ENCODE measurements around the gene FAM83F.

FAM83F gene

DNA sequence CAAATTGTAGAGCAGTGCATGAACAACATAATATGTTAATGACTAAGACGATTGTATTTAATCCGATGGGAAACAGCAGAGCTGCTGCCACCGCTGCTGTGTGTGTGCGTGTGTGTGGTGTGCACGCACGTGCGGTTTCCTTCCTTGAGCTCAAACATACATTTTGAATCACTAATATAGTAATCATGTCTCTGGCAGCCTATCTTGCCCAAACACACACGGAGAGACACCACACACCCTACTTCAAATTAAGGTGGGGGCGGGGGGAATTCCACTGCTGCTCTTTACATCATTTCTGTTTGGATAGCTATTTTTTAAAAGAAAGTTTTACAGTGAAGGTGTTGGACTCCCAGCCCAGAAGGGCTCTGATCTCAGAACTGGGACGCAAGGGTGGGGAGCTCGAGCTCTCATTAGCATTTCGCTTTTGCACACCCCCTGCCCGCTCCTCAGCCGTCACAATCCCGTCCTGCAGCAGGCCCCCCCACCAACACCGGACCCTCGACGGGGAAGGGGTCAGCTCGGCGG lies 651 bp upstream of the FAM83F start:
- peak; percentile 24 for DNase-seq (ENCODE audit: low spot score)

DNA sequence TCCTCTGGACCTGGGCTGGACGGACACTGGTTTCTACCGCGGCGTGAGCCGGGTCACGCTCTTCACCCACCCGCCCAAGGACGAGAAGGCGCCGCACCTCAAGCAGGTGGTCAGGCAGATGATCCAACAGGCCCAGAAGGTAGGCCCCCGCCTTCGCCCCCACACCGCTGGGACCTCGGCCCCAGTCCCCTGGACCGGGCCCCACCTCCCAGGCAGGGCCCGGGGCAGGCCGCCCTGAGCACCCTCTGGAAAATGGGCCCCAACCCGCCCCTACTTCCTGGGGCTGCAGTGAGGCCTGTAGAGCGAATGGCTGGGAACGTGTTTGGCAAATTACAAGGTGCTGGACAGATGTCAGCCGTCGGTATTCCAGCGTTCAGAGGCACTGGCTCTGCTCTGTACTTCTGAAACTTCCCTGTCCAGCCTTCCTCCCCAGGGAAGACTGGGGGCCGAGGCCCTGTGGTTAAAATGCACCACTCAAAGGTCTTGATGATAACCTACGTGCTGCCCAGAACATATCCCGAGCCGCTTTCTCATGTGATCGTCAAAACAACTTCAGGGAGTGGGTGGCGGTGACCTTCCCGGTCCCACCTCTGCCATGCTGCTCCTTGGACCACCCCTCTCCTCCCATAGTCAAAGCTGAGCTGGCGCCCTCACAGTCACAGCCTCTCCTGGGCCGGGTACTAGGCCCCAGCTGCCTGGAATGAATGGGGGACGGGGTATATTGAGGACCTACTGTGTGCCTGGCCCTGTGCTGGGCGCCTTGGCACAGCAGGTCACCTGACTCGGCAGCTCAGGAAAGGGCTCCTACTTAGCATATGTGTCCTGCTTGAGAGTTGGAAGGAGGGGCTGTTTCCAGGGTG lies 869 bp downstream of the FAM83F start:
- DNase-seq (ENCODE audit: low spot score): no peak

DNA sequence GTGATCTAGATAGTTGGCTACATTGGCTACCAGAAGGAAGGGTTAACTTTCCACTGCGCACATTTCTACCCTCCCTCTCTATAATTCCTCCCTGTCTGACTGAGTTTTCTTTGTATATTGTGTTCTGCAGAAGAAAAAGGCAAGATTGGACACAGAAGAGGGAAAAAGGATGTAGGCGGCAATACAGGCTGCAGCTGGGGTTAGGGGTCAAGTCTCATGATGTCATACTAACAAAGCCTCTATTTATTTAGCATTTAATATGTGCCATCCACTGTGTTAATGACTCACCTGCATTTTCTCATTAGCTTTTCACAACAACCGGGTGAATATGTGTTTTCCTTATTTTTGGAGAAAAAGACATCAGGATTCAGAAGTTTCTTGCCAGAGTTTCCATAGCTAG lies 2.0 kb downstream of the FAM83F start:
- DNase-seq (ENCODE audit: low spot score): no peak

DNA sequence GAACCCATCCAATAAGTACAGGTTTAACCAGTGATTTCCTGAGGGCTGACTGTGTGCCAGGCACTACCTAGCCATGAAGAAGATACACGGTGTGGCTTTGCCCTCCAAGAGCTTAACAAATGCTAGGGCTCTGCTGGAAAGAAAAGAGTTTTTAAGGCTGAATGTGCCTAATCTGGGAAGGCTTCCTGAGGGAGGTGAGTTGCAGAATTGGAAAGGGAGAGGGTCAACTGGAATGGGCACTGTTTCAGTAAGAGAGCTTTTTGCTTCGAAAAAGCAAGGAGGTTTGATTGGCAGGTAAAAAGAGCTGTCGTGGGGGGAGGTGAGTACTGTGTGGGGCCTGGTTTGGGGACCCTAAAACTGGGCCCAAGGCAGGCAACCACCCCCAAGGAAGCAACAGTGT lies 2.7 kb downstream of the FAM83F start:
- no peak for DNase-seq (ENCODE audit: low spot score)

DNA sequence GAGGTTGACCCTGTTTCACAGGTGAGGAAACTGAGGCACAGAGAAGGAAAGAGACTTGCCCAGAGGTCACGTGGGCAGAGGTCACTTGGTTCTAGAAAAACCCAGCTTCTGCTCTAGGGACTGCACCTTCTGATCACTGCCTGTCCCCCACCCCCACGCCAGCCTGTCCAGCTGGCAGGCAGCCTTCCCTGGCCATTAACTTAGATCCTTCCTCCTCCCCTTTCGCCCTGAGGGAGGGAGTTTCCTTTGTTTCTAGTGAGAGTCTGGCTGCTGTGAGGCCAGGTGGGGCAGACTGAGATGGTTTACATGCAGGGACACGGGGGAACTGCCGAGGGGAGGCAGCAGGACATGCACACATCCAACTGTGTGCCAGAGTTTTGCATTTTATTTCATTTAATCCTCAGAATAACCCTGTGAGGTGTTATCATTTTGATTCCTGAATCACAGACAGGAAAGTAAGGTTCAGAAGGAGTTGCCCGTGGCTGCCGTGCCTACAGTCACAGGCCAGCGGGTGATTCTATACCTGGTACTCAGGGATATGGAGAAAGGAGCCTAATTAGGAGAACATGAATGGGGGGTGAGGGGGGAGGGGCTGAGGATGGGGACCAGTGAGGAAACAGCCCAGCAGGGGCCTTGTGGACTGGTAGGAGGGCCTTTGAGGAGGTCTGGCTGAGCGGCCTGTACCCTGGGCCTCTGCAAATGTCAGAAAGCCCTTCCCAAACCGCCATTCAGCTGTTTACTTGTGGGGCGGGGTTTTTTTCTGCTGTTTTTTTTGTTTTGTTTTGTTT lies 3.4 kb downstream of the FAM83F start:
- DNase-seq (ENCODE audit: low spot score): no peak

DNA sequence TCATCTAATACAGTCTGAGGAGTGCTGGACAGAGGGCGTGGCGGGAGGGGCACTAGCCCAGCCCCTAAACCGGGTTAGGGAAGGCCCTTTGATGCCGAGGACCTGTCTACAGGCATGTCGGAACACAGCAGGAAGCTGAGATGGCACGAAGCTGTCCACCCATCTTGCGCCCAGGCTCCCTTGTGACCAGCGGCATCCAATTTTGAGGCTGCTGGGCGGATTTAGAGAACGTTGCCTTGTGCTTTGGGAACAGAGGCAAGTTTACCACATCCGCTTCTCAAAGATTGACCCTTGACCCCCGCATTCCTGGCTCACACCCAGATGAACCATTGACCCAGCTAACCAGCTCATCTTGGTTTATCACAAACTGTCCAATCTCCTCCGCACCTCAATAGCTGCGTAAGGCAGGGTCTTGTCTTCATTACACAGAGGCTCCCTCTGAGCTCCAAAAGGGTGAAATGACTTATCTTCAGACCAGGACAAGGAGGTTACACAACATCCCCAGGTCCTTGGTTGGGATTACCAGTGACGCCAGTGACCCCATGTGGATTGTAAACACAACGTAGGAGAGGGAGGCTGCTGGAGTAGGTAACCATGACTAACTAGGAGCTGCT lies 4.5 kb downstream of the FAM83F start:
- DNase-seq (ENCODE audit: low spot score): no peak

DNA sequence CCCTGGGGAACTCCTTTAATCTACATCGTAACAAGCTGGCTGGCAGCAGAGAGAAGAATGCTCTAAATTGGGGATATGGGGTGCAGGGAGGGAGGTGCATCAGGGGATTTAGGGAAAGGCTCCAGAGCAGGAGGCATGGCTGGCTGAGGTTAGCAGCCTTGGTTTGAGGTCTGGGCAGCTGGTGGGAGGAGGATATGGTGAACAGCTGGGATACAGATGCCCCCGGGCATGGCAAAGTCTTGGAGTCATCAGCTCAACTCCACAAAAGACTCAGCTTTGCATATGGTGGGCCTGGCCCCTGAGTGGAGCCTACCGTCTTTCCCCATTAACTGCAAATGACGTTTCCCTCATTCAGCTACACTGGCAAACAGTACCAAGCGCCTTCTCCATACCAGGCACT lies 5.4 kb downstream of the FAM83F start:
- DNase-seq (ENCODE audit: low spot score): no peak

DNA sequence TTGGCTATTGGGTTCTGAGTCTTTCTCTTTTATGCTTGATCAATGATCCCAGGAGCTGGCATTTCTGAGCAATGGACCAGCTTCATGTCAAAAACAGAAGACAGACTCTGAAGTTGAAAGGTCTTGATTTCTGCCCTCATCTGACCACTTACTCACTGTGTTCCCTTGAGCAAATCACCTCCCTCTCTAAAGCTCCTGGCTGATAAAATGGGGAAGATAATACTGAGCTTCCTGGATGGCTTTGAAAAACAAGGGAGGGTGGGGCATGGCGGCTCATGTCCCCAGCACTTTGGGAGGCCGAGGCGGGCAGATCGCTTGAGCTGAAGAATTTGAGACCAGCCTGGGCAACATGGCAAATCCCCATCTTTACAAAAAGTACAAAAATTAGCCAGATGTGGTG lies 6.4 kb downstream of the FAM83F start:
- DNase-seq (ENCODE audit: low spot score): no peak

DNA sequence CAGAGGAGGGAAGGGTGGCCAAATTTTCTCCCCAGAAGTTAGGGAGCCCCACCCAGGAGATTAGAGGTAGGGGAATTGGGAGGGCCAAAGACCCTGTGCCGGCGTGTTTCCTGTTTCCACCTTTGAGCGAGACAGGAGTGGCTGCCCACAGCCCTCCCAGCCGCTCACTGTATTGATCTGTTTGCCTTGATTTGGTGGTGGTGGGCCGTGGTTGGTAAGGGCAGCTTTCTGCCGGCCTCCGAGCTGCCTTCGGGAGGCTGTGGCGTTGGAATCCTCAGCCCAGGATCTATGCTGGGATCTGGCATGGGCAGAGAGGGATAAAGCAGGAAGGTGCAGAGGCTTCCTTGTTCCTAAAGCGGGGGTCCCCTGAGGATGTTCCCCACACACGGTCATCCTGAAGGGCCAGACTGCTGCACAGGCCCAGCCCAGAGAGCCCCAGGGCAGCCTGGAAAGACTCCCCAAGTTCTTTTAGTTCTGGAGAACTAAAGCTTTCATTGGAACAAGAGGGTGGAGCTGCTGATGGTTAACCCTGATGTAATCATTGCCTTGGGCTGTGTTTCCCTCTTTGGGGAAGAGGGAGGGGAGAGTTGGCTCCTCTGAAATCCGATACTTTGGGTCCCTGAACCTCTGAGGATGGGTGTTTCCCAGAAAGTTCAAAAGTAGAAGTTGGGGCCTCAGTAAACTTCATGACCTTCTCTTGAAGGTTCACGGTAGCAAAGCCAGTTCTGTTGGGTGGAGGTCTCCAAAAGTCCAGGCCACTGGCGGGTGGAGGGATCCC lies 7.2 kb downstream of the FAM83F start:
- no peak for DNase-seq (ENCODE audit: low spot score)

DNA sequence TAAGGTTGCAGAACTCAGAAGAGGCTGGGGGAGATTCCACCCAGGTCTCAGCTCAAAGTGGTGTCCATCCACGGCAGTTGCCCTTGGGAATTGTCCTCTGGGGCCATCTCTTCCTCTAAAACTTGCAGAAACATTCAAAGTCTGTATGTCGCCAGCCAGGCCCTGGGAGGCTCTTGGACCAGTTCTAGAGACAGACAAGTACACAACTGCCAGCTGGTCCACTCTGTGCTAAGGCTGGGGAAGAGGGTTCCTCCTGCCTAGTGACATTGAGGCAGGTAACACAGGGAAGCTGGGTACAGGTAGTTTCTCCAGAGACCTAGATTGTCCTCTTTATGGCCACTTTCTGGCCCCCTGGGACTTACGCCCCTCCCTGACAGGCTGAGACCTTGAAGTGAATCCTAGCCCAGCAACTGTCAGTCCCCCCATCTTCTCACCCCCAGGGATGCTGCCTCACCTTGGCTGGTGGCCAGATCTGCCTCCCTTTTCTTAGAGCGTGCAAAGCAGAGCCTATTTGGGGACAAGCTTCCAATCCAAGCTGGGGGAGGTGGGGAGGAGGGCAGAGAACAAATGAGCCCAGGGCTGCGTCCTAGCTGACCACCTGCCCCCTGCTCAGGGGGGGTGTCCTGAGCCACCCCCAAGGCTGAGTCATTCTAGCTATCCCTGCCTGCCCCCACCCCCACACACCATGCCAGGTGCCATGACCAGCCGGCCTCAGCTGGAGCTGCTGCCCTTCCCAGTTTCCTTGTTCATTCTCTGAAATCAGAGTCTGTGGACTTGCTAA lies 8.4 kb downstream of the FAM83F start:
- DNase-seq (ENCODE audit: low spot score): no peak

DNA sequence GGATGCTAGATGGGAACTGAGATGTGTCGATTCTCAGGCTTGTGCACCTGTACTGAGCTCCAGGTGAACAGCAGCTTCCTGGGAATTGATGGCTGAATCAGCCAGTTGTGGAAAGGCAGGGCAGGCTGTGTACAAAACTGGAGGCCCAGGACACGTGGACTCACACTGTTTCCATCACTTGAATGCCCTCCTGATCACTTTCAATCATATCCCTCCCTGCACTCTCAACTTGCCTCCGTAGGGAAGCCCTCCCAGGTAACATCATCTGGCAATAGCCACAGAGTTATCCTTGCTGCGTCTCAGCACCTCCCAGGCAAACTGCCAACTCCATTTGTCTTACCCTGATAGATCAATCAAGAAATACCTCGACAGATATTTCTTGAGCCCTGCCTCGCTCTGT lies 10.1 kb downstream of the FAM83F start:
- DNase-seq (ENCODE audit: low spot score): no peak

DNA sequence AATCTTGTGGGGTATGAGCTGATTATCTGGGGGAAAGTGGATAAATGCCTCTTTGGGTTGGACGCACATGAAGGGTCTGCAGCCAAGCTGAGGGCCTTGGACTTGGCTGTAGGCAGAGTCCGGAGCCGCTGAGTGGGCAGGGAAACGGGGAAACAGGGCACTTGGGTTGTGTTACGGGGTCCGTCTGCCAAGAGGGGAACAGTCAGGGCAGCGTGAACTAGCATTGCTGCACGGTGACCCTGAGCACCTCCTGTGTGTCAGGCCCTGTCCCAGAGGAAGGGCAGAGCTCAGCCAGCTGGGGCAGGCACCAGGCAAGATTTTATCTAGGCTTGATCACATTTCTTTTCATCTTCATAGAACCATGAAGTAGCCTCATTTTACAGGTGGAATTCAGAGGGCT lies 11.9 kb downstream of the FAM83F start:
- DNase-seq (ENCODE audit: low spot score): no peak

DNA sequence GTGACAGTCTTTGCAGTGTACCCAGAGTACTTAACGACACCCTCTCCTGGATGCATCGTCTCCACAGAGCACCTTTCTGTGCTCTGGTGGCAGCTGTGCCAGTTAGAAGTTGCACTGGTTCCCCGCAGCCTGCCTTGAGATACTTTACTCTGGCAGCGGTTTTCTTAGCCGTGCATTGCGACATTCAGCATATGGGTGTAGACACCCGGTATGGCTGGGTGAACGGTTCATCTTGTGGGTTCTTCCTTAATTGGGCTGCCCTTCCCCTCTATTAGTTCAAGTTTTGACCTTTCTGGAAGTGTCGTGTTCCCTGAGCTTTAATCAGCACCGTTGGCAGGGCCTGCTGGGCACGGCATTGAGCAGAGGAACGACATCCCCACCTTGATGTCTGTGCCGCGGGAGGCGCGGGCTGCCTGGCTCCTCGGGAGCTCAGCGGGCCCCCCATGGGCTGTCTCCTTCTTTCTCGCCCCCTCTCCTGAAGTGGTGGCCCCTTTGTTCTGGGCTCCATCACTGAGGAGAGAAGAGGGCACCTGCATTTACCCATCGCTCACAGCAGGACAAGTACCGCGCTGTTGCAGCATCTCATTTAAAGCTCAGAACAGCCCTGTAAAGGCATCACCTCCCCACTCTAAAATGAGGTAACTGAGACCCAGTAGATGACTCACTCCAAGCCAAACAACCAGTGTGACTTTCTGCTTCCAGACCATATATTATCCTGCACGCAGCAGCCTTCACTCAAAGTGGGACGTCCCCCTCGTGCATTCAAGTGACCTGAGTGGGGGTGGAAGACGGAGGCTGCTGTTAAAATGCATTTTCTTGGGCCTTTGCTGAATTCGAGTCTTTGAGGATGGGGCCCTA lies 13.3 kb downstream of the FAM83F start:
- DNase-seq (ENCODE audit: low spot score): no peak

DNA sequence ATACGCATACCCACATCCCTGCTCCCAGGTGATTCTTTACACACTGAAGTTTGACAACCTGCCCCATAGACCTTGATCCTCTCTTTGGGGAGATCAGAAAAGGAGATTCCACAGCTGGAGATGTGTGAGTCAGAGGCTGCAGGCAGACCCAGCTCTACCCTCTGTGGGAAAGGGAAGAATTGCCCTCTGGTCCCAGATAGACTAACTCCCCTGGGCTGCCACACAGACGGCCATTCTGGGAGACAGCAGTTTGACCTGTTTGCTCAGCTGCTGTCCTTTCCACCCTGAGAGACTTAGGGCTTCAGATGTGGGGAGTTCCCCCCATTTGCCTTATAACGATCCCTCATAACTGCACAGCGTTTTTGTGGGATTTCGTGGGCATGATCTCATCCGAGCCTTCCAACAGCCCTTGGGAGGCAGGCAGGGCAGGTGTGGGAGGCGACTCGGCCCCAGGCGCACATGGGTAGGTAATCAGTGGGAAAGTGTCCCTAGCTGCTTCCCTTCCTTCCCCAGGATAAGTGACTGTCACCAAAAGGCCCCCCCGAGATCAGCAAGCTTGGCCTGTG lies 14.1 kb downstream of the FAM83F start:
- DNase-seq (ENCODE audit: low spot score): no peak

DNA sequence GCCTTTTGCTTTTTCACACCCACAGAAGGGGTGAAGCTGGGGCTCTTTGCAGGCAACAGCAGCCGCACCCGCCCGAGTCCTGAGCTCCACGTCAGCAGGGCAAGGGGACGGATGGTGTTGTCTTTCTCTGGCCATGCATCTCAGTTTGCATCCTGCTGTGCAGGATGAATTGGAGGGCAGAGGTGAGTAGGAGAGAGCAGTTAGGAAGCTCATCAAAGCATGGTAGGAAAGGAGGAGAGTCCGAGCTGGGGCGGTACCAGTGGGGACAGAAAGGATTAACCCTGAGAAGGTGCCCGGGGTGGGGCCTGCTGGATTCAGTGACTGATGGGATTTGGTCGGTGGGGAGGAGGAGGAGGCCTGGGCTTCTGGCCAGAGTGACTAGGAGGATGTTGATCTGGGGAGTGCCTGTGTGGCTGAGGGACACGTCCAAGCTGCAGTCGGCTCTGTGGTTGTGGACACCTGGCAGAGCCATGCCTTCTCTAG lies 14.6 kb downstream of the FAM83F start:
- no peak for DNase-seq (ENCODE audit: low spot score)

DNA sequence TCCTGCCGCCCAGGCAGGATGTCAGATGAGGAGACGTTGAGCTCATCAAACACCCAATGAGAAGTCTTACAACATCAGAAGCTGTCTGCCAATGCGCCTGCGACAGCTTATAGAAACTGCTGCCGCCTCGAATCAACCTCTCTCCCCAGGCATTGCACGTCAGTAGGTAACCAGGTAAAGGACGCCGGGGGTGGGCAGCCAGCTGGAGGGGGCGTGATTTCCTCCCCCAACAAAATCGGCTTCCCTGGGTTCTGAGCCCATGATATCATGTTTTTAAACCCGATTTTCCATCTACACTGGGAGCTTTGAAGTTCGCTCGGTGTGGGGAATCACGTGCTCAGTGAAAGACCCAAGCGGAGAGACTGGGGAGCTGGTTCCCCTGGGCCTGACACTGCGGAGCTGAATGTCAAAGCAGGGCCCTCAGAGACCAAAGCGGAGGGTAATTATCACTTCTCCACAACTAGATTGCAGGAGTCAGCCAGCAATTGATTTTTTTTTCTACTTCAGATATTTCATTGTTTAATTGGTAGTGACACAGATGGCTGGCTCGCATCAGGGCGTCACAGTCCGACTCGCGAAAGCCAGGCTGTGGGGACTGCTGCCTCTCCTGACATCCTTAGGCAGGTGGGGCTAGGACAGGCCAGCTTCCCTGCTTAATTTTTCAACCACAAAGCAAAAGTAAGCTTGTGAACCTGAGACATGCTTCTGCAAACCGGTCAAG lies 15.4 kb downstream of the FAM83F start:
- DNase-seq (ENCODE audit: low spot score): no peak

DNA sequence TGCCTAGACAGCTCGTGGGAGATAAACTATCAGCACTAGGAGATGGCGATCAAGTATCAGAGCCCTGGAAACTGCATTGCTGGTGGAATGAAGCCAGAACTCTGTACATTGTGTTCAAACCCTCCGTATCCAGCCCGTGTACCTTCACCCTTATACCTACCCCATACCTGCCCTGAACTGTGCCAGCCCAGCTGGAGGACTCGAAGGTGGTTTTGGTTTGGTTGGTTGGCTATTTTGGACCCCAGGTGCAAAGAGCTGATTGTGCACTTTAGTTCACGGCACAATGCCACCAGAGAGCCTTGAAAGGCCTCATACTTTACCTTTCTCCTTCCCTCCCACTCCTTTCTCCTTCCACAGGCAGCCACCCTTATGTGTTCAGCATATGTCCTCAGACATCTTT lies 16.0 kb downstream of the FAM83F start:
- no peak for DNase-seq (ENCODE audit: low spot score)

DNA sequence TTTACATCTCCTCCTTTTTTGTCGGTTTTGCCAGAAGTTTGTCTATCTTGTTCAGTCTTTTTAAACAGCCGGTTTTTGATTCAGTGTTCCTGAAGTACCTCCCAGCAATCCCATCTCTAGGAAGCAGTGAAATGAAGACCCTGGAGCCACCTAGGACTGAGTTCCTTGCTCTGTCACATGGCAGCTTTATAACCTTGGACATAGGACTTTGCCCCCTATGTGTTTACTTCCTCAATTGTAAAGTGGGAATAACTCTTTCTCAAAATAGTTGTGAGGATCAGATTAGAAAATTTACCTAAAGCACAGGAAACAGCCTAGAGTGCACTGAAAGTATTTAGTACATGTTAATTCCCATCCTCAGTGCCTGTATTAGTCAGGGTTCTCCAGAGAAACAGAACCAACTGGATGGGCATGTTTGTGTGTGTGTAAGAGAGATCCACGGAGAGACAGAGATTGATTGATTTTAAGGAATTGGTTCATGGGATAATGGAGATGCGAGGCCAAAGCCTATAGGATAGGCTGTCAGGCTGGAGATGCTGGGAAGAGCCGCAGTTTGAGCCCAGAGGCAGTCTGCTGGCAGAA lies 20.0 kb downstream of the FAM83F start:
- DNase-seq (ENCODE audit: low spot score): no peak

Data from CD4-positive, alpha-beta T cell treated with Interleukin-2 at 100 ng/mL for 4 hours (primary cell).